HepG2 (cell line): ENCODE data around the gene PCYT2. TPM values are rescaled to one million over a fixed set of nuclear protein-coding genes. Genes with fewer than 3 reads are reported as not detected.

Experiments used
- EHMT2 ChIP-seq: fragments of 200-600 bp; sonication (generic); IDR thresholded peaks from 2 replicates; pipeline ENCODE4 v1.7.0; 2017; ENCODE audit warnings: antibody characterized with exemption, low read depth, low read length, borderline replicate concordance
- GATAD1 ChIP-seq: IDR thresholded peaks from 2 replicates; pipeline ENCODE4 v1.6.1; 2016; ENCODE audit warnings: missing genetic modification reagents, missing compliant biosample characterization
- HNRNPUL1 ChIP-seq: fragments of 200-400 bp; formaldehyde crosslinking; IDR thresholded peaks from 2 replicates; pipeline ENCODE4 v1.6.1; 2017; ENCODE audit warnings: low read depth, mild to moderate bottlenecking, low read length, moderate library complexity
- KLF12 ChIP-seq: sonication (generic); formaldehyde crosslinking; IDR thresholded peaks from 2 replicates; pipeline ENCODE4 v1.4.0; 2020; ENCODE audit warnings: missing genetic modification reagents, borderline replicate concordance
- NFE2L2 ChIP-seq: fragments of 150-350 bp; IDR thresholded peaks from 2 replicates; pipeline ENCODE4 v1.6.1; 2014; ENCODE audit warnings: low read length
- PHF8 ChIP-seq: sonication (generic); formaldehyde crosslinking; IDR thresholded peaks from 2 replicates; pipeline ENCODE4 v1.5.0; 2020; ENCODE audit warnings: missing genetic modification reagents
- POLR2G ChIP-seq: fragments of 200-400 bp; formaldehyde crosslinking; IDR thresholded peaks from 2 replicates; pipeline ENCODE4 v1.6.1; 2018; ENCODE audit warnings: mild to moderate bottlenecking, low read depth, low read length, moderate library complexity
- RNF219 ChIP-seq: sonication (generic); formaldehyde crosslinking; IDR thresholded peaks from 2 replicates; pipeline ENCODE4 v1.5.0; 2020; ENCODE audit warnings: mild to moderate bottlenecking, missing genetic modification reagents
- SATB2 ChIP-seq: sonication (generic); formaldehyde crosslinking; IDR thresholded peaks from 2 replicates; pipeline ENCODE4 v1.5.0; 2020; ENCODE audit warnings: missing genetic modification reagents
- SP1 ChIP-seq, 2 experiments: fragments of 450-650 bp in 1 of 2; sonication (generic) in 1 of 2; formaldehyde crosslinking in 1 of 2; IDR thresholded peaks; 2 replicates each; pipeline versions ENCODE4 v1.4.0 to v1.6.1; 2016 to 2020; ENCODE audit warnings: missing genetic modification reagents in 1 of 2
- ZFP82 ChIP-seq: sonication (generic); formaldehyde crosslinking; IDR thresholded peaks from 2 replicates; pipeline ENCODE4 v1.5.1; 2020; ENCODE audit warnings: mild to moderate bottlenecking, missing genetic modification reagents, borderline replicate concordance
- ZNF124 ChIP-seq: sonication (generic); formaldehyde crosslinking; IDR thresholded peaks from 2 replicates; pipeline ENCODE4 v1.4.0; 2020; ENCODE audit warnings: missing genetic modification reagents
- ZNF136 ChIP-seq: sonication (generic); formaldehyde crosslinking; IDR thresholded peaks from 2 replicates; pipeline ENCODE4 v1.8.1; 2022; ENCODE audit warnings: low read depth, mild to moderate bottlenecking, moderate library complexity, missing genetic modification reagents
- ZNF280D ChIP-seq: sonication (generic); formaldehyde crosslinking; IDR thresholded peaks from 2 replicates; pipeline ENCODE4 v1.5.1; 2020; ENCODE audit warnings: mild to moderate bottlenecking, missing genetic modification reagents
- ZNF441 ChIP-seq: sonication (generic); formaldehyde crosslinking; IDR thresholded peaks from 2 replicates; pipeline ENCODE4 v1.7.0; 2021; ENCODE audit warnings: missing genetic modification reagents, borderline replicate concordance
- ZNF737 ChIP-seq: sonication (generic); formaldehyde crosslinking; IDR thresholded peaks from 2 replicates; pipeline ENCODE4 v1.5.0; 2020; ENCODE audit warnings: missing genetic modification reagents, mild to moderate bottlenecking, borderline replicate concordance
- ZNF883 ChIP-seq: sonication (generic); formaldehyde crosslinking; IDR thresholded peaks from 2 replicates; pipeline ENCODE4 v1.5.1; 2020; ENCODE audit warnings: mild to moderate bottlenecking, missing genetic modification reagents; ENCODE audit errors: not compliant biosample characterization
- polyA plus RNA-seq, 8 experiments: library from polyadenylated mRNA; depleted of rRNA in 3 of 8; stranded (reverse) in 7 of 8; unstranded in 1 of 8; fragments of >200 nt; fragmentation: Illumina TruSeq in 4 of 8; extraction: Trizol in 4 of 8; gene quantifications; 2 replicates each; pipeline versions ENCODE4 v1.2.1 to v1.2.3, GENCODE V29; 2011 to 2016; ENCODE audit warnings: low read depth in 4 of 8, missing spikeins in 1 of 8, mixed read lengths in 1 of 8; ENCODE audit not compliant: insufficient read depth in 1 of 8
- total RNA-seq, 5 experiments: library from RNA; depleted of rRNA; stranded (reverse); fragments of >200 nt; fragmentation: Illumina TruSeq; extraction: Trizol; gene quantifications; 2 replicates each; pipeline ENCODE4 v1.2.3, GENCODE V29; 2016; ENCODE audit warnings: low read depth in 1 of 5
- TF ChIP-seq, protein P1 (sequence below): sonication (generic); formaldehyde crosslinking; IDR thresholded peaks from 2 replicates; pipeline ENCODE4 v1.4.0; 2020; ENCODE audit warnings: missing genetic modification reagents

Gene PCYT2
- total and polyA plus RNA-seq, 2 of the 13 experiments (the other 11 are each of a cell fraction or from before 2014, with no cell fraction given): 147 to 297 TPM

- no peak for TF ChIP-seq RNF219 (CRISPR knock-in tag)
- peak; percentile 45 for TF ChIP-seq PHF8
- no peak for TF ChIP-seq ZNF737 (CRISPR knock-in tag)
- no peak for TF ChIP-seq SATB2 (CRISPR knock-in tag)
- TF ChIP-seq POLR2G: 0 out of 2 replicates have a peak, but pooled peaks have one; percentile 20
- TF ChIP-seq EHMT2: no peak
- TF ChIP-seq HNRNPUL1: no peak
- TF ChIP-seq KLF12 (CRISPR knock-in tag): no peak
- no peak for TF ChIP-seq ZNF136 (CRISPR knock-in tag)
- peak; percentile 55; the same call in 1 of the 2 replicates for TF ChIP-seq ZNF280D (CRISPR knock-in tag)
- TF ChIP-seq ZFP82 (CRISPR knock-in tag): no peak
- TF ChIP-seq, protein P1, sequence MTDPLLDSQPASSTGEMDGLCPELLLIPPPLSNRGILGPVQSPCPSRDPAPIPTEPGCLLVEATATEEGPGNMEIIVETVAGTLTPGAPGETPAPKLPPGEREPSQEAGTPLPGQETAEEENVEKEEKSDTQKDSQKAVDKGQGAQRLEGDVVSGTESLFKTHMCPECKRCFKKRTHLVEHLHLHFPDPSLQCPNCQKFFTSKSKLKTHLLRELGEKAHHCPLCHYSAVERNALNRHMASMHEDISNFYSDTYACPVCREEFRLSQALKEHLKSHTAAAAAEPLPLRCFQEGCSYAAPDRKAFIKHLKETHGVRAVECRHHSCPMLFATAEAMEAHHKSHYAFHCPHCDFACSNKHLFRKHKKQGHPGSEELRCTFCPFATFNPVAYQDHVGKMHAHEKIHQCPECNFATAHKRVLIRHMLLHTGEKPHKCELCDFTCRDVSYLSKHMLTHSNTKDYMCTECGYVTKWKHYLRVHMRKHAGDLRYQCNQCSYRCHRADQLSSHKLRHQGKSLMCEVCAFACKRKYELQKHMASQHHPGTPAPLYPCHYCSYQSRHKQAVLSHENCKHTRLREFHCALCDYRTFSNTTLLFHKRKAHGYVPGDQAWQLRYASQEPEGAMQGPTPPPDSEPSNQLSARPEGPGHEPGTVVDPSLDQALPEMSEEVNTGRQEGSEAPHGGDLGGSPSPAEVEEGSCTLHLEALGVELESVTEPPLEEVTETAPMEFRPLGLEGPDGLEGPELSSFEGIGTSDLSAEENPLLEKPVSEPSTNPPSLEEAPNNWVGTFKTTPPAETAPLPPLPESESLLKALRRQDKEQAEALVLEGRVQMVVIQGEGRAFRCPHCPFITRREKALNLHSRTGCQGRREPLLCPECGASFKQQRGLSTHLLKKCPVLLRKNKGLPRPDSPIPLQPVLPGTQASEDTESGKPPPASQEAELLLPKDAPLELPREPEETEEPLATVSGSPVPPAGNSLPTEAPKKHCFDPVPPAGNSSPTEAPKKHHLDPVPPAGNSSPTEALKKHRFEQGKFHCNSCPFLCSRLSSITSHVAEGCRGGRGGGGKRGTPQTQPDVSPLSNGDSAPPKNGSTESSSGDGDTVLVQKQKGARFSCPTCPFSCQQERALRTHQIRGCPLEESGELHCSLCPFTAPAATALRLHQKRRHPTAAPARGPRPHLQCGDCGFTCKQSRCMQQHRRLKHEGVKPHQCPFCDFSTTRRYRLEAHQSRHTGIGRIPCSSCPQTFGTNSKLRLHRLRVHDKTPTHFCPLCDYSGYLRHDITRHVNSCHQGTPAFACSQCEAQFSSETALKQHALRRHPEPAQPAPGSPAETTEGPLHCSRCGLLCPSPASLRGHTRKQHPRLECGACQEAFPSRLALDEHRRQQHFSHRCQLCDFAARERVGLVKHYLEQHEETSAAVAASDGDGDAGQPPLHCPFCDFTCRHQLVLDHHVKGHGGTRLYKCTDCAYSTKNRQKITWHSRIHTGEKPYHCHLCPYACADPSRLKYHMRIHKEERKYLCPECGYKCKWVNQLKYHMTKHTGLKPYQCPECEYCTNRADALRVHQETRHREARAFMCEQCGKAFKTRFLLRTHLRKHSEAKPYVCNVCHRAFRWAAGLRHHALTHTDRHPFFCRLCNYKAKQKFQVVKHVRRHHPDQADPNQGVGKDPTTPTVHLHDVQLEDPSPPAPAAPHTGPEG (CRISPR knock-in tag): no peak
- TF ChIP-seq SP1 (IDR thresholded peaks at IDR 0.05): no peak
- no peak for TF ChIP-seq SP1 (CRISPR knock-in tag; IDR thresholded peaks at IDR 0.05)
- peak; percentile 43 for TF ChIP-seq GATAD1 (CRISPR knock-in tag)
- TF ChIP-seq ZNF124 (CRISPR knock-in tag): no peak
- TF ChIP-seq ZNF441 (CRISPR knock-in tag): no peak
- no peak for TF ChIP-seq NFE2L2
- TF ChIP-seq ZNF883: no peak
Observed at GRCh38 chr17:81890447-81891302, 20.5 kb downstream of the PCYT2 start (continued).
